Ovary (tissue), 9 donors: ENCODE results near the gene CCNI2. TPM values are rescaled to one million over a fixed set of nuclear protein-coding genes. Genes with fewer than 3 reads are reported as not detected.

Source experiments
- DNase-seq, 5 donors: peaks; one replicate each; pipeline ENCODE4 v3.0.0-alpha.2; 2019 to 2020
- H3K27ac ChIP-seq, 2 donors: fragments of 200-600 bp; one replicate each; pipeline versions ENCODE4 v1.5.1 to v1.8.0; 2019 to 2022
- H3K27me3 ChIP-seq: fragments of 200-600 bp; one replicate; pipeline ENCODE4 v1.8.0; 2022
- H3K36me3 ChIP-seq: fragments of 200-600 bp; sonication (generic); one replicate; pipeline ENCODE4 v1.5.1; 2019
- H3K4me1 ChIP-seq: one replicate; pipeline ENCODE4 v1.8.1; 2013; ENCODE audit warnings: mild to moderate bottlenecking, moderate library complexity; ENCODE audit not compliant: insufficient read depth
- H3K4me3 ChIP-seq: fragments of 200-600 bp; sonication (generic); one replicate; pipeline ENCODE4 v1.5.1; 2017
- H3K9me3 ChIP-seq, 2 donors: fragments of 200-600 bp in 1 of 2; sonication (generic) in 1 of 2; one replicate each; pipeline versions ENCODE4 v1.5.1 to v1.8.1; 2013 to 2019; ENCODE audit warnings: mild to moderate bottlenecking in 1 of 2, moderate library complexity in 1 of 2
- CTCF ChIP-seq, 3 donors: fragments of 450-650 bp in 2 of 3; fragments of 200-600 bp in 1 of 3; IDR thresholded peaks; one replicate each; pipeline versions ENCODE4 v1.5.1 to v1.8.0; 2016 to 2022; ENCODE audit warnings: antibody characterized with exemption in 3 of 3, mild to moderate bottlenecking in 1 of 3
- EP300 ChIP-seq: sonication (generic); formaldehyde crosslinking; IDR thresholded peaks from one replicate; pipeline ENCODE4 v1.6.1; 2017; ENCODE audit warnings: antibody characterized with exemption
- POLR2A ChIP-seq: fragments of 450-650 bp; IDR thresholded peaks from one replicate; pipeline ENCODE4 v1.6.1; 2017; ENCODE audit warnings: antibody characterized with exemption, mild to moderate bottlenecking, moderate library complexity
- WGBS, 3 donors: extraction: QIAGEN DNeasy Blood & Tissue Kit in 1 of 3; methylation state at CpG; one replicate each; pipeline versions ENCODE4 v1.1.5 to v1.1.7; 2013 to 2017; 5-methylcytosine and 5-hydroxymethylcytosine counted together
- intact Hi-C, 4 donors: fragments of 100-400 bp; cut with DNase I; formaldehyde crosslinking; loops; one replicate each; pipeline versions ENCODE4 v1.11.0 to v1.15.1; 2022 to 2023
- polyA plus RNA-seq, 2 donors: library from polyadenylated mRNA; stranded (reverse); fragments of 200-250 nt in 1 of 2; fragments of 350-450 nt in 1 of 2; fragmentation: Illumina TruSeq in 1 of 2; extraction: RNeasy Lipid Tissue Mini Kit (QIAGEN cat#74804) in 1 of 2; gene quantifications; one replicate each; pipeline ENCODE4 v1.2.3, GENCODE V29; 2013 to 2014
- total RNA-seq, 7 donors: library from RNA; depleted of rRNA in 2 of 7; stranded (reverse); fragments of >200 nt in 2 of 7; fragmentation: NEBNext Ultra II Directional in 3 of 7; extraction: Animal tissue kit (Norgen Biotek cat#: 25700) in 3 of 7; gene quantifications; one replicate each; pipeline versions ENCODE4 v1.1.0 to v1.2.4, GENCODE V29; 2016 to 2023
- donor health status: DM: no; HTN: no; CAD: no; lungs with moderate emphysema.
- donor health status: DM: no; HTN: no; CAD: no.
- donor health status: Bipolar disorder and iron deficiency.
- donor health status: DM: yes; HTN: yes; CAD: no.
- donor health status: DM: no; HTN: no; CAD: no.
- donor health status: DM: yes; HTN: yes; CAD: no.

The CCNI2 gene
- total and polyA plus RNA-seq, 9 donors = 0.10 to 1.4 (median 0.49) TPM; not detected in 5

- no peaks in the 10 kb centered on the region for H3K27me3 ChIP-seq
- no peaks in the 10 kb centered on the region for H3K36me3 ChIP-seq
- H3K4me3 ChIP-seq = no peak overlapping the region
- intact Hi-C loops = no loop called here
- no peak for TF ChIP-seq CTCF (IDR thresholded peaks at IDR 0.05)
- no peak for TF ChIP-seq EP300
- no peak for TF ChIP-seq POLR2A
- WGBS, 3 donors = 71 to 74% (median 73%) methylated on average over 8 of the region's 8 CpGs
- no peak overlapping the region for H3K27ac ChIP-seq
- H3K9me3 ChIP-seq = no peaks in the 10 kb centered on the region
- no peaks in the 10 kb centered on the region for H3K4me1 ChIP-seq
- DNase-seq = no peak
Observed at GRCh38 chr5:132788990-132789886, 42.0 kb downstream of the CCNI2 start.

GRCh38 chr5:132790201-132790865, 43.1 kb downstream of the CCNI2 start:
- Histone ChIP-seq H3K4me1 (no peaks in the 10 kb centered on the region), H3K4me3 (no peak overlapping the region), H3K36me3 (no peaks in the 10 kb centered on the region), H3K27me3 (no peaks in the 10 kb centered on the region), H3K27ac (no peak overlapping the region), H3K9me3 (no peaks in the 10 kb centered on the region)
- TF ChIP-seq EP300 = no peak
- TF ChIP-seq POLR2A = no peak
- no peak for TF ChIP-seq CTCF (IDR thresholded peaks at IDR 0.05)
- intact Hi-C loops = no loop called here
- no peak for DNase-seq
- WGBS, 3 donors = 71 to 73% (median 71%) methylated on average over 2 of the region's 2 CpGs

- 92 to 93% (median 93%) methylated on average over 3 of the region's 3 CpGs for whole genome bisulfite sequencing, 3 donors
- no peak for TF ChIP-seq CTCF (IDR thresholded peaks at IDR 0.05)
- no peak for TF ChIP-seq POLR2A
- TF ChIP-seq EP300 = no peak
- H3K27ac ChIP-seq = no peak overlapping the region
- H3K27me3 ChIP-seq = no peaks in the 10 kb centered on the region
- intact Hi-C loops = no loop called here
- H3K36me3 ChIP-seq = no peaks in the 10 kb centered on the region
- no peaks in the 10 kb centered on the region for H3K4me1 ChIP-seq
- no peak overlapping the region for H3K4me3 ChIP-seq
- no peak for DNase-seq
- no peaks in the 10 kb centered on the region for H3K9me3 ChIP-seq
Observed at GRCh38 chr5:132791026-132791425, 43.8 kb downstream of the CCNI2 start.

- Histone ChIP-seq H3K27ac (no peak overlapping the region), H3K4me1 (peaks cover 6% of the 10 kb centered on the region), H3K4me3 (no peak overlapping the region), H3K9me3 (no peaks in the 10 kb centered on the region), H3K27me3 (no peaks in the 10 kb centered on the region), H3K36me3 (no peaks in the 10 kb centered on the region)
- no peak for TF ChIP-seq EP300
- TF ChIP-seq POLR2A = no peak
- no peak for TF ChIP-seq CTCF (IDR thresholded peaks at IDR 0.05)
- intact Hi-C loops = no loop called here
- 7 to 24% (median 13%) methylated on average over 2 of the region's 2 CpGs for WGBS, 3 donors
- no peak for DNase-seq
Observed at GRCh38 chr5:132797651-132798050, 50.4 kb downstream of the CCNI2 start.
